ENCODE results near the gene PHACTR1.
"Not testable (repeated sequence)": the region's sequence is repeated elsewhere in the genome, so short reads cannot be mapped to it uniquely, and the experiment has no call there.

The PHACTR1 gene

DNA sequence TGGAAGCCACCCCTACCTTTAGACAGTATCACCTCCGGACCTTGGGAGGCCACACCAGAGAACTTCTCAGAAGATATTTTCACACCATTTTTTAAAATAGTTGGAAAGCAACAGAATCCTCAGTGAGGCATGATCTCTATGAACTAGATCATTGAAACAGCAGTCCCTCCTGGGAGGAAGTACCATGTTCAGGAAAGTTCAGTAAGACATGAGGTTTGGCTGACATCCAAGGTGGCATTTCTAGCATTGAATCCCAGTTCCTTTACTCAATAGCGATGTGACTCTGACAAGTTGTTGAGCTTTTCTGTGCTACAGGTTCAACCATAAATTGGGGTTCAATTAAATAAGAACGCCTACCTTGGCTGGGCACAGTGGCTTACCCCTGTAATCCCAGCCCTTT is 442.7 kb downstream of the PHACTR1 start:
- TF ChIP-seq, protein P1, sequence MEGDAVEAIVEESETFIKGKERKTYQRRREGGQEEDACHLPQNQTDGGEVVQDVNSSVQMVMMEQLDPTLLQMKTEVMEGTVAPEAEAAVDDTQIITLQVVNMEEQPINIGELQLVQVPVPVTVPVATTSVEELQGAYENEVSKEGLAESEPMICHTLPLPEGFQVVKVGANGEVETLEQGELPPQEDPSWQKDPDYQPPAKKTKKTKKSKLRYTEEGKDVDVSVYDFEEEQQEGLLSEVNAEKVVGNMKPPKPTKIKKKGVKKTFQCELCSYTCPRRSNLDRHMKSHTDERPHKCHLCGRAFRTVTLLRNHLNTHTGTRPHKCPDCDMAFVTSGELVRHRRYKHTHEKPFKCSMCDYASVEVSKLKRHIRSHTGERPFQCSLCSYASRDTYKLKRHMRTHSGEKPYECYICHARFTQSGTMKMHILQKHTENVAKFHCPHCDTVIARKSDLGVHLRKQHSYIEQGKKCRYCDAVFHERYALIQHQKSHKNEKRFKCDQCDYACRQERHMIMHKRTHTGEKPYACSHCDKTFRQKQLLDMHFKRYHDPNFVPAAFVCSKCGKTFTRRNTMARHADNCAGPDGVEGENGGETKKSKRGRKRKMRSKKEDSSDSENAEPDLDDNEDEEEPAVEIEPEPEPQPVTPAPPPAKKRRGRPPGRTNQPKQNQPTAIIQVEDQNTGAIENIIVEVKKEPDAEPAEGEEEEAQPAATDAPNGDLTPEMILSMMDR (IDR thresholded peaks at IDR 0.05; ENCODE audit: control insufficient read depth, extremely low read depth, insufficient read depth) = no peak
- no peak for DNase-seq (ENCODE audit: low read depth)
- no peak overlapping the region for H3K4me3 ChIP-seq (ENCODE audit: low read depth, low read length)

DNA sequence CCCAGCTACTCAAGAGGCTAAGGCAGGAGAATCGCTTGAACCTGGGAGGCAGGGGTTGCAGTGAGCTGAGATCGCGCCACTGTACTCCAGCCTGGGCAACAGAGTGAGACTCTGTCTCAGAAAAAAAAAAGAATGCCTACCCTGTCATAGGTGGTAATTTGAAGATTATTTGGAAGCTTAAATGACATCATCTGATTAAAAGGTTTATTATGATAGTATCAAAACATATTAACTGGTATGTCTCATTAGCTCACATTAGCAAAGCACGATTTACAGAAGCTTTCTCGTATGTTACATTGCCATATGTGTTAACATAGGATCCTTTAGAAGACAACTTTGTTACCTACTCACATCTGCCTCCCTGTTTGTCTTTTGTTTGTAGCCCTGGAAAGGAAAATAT is 443.3 kb downstream of the PHACTR1 start:
- DNase-seq (ENCODE audit: low read depth); H3K4me3 ChIP-seq (ENCODE audit: low read depth, low read length): not testable (repeated sequence)

DNA sequence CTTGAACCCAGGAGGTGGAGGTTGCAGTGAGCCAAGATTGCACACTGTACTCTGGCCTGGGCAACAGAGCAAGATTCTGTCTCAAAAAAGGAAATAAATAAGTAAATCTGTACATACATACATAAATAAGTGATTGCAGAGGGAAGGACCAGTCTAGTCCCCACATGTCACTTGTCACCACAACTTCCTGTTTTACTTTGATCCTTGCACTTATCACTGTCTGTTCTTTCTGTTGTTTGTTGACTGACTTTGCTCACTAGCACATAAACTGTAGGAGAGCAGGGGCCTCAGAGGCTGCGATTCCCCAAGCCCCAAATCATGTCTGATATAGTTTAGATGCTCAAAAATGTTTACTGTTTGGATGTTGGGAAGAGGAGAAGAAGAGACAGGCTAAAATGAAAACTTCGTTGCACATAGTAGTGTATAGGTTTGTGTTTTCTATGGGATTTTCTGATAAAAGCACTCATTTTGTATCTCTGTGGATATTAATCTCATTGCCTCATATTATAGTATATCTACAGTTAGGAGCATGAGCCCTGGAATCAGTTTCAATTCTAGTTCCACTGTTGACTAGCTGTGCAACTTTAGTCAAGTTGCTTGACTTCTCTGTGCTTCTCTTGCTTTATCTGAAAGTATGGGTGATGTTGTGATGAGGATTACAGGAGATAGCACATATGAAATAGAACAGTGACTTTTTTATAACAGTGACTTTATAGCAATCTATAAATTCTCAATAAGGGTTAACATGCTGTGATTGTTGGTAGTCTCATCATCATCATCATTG is 446.8 kb downstream of the PHACTR1 start:
- H3K4me3 ChIP-seq (ENCODE audit: low read depth, low read length) = no peak overlapping the region
- no peak for DNase-seq (ENCODE audit: low read depth)
- TF ChIP-seq, protein P1 (IDR thresholded peaks at IDR 0.05; ENCODE audit: control insufficient read depth, extremely low read depth, insufficient read depth) = no peak

DNA sequence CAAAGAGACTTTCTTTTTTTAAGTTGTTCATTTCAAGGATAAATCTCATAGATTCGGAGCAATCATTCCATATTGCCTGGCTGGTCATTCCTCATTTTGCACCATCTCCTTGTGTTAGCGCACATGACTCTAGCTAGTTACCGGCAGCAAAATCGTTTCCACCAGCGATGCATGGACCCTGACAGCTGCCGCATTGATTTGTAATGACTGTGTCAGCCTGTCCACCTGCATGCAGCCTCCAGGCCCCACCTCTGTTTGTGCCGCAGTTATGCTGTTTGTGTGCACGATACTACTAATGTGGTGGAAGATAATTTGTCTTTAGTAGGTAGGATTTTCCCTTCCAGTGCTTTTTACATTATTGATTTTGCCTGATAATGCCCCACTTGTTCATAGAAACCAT is 447.7 kb downstream of the PHACTR1 start:
- no peak overlapping the region for H3K4me3 ChIP-seq (ENCODE audit: low read depth, low read length)
- DNase-seq (ENCODE audit: low read depth) = no peak
- TF ChIP-seq, protein P1 (IDR thresholded peaks at IDR 0.05; ENCODE audit: control insufficient read depth, extremely low read depth, insufficient read depth) = no peak

DNA sequence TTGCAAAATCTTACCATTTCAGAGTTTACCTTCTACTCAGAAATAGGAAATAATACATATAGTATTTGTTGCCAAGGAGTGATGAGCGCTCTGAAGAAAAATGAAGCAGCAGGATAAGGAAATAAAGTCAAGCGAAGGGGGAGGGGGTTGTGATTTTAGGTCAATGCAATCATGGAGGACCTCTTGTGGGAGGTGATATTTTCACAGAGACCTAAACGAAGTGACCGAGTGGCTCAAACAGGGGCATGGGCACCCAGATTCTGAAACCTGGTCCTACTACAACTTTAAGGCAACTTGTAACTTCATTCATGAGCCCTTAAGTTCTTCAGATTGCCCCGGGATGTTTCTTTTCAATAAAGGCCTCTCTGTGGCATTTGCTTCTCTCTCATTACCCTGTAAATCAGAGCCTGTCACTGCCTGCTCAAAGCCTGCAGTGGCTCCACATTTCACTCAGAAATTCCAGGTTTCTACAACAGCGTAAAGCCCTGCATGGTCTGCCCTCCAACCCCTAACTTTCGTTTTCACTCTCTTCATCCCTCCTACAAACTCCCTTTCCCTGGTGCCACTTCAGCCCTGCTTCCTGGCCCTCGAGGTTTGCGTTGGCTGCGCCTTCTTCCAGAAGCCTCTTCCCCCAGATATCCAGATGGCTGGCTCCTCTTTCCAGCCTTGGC is 449.1 kb downstream of the PHACTR1 start:
- TF ChIP-seq, protein P1 (IDR thresholded peaks at IDR 0.05; ENCODE audit: control insufficient read depth, extremely low read depth, insufficient read depth) = no peak
- no peak overlapping the region for H3K4me3 ChIP-seq (ENCODE audit: low read depth, low read length)
- DNase-seq (ENCODE audit: low read depth) = no peak

DNA sequence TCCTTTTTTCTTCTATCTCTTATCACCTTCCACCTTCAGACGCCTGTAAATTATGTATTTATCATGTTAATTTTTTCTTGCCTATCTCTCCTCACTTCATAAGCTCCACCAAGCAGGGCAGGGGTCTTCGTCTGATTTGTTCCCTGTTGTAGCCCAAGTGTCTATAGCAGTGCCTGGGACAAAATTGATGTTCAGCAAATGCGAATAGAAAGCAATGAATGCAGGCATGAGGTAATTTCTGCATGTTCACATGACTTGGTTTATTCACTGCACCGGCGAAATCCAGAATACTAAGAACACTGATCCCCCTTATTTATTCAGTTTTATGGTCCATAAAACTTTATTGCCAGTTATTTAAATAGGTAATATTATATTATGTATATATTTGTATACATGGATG is 449.7 kb downstream of the PHACTR1 start:
- peak; percentile 74 for DNase-seq (ENCODE audit: low read depth)
- no peak overlapping the region for H3K4me3 ChIP-seq (ENCODE audit: low read depth, low read length)
- TF ChIP-seq, protein P1 (IDR thresholded peaks at IDR 0.05; ENCODE audit: control insufficient read depth, extremely low read depth, insufficient read depth) = no peak

DNA sequence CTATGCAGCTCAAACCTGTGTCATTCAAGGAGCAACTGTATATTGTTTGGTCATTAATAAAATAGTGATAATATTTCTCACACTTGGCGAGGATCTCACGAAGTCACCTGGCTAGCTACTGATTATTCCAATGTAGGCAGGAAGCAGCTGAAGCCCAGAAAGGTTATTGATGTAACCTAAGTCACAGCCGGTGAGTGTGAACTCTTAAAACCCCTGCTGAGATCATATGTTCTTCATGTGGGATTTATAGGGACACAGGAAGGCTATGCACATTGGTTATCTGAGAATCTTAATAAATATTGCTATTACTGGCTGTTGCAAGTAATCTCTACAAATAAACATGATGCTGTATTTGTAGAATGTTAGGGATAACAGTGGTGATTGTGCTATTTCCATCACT is 450.3 kb downstream of the PHACTR1 start:
- DNase-seq (ENCODE audit: low read depth) = peak; percentile 86
- no peak overlapping the region for H3K4me3 ChIP-seq (ENCODE audit: low read depth, low read length)
- TF ChIP-seq, protein P1 (IDR thresholded peaks at IDR 0.05; ENCODE audit: control insufficient read depth, extremely low read depth, insufficient read depth) = no peak

Data from LNCaP clone FGC (cell line).